ENCODE data around the gene RPS6KA4.

Gene RPS6KA4

GRCh38 chr11:64348383-64349024, 10.5 kb upstream of the RPS6KA4 start:
- DNase-seq (ENCODE audit: low spot score): no peak

GRCh38 chr11:64349025-64349387, 10.0 kb upstream of the RPS6KA4 start:
- DNase-seq (ENCODE audit: low spot score): no peak

- DNase-seq (ENCODE audit: low spot score): no peak
Measured at GRCh38 chr11:64349404-64349803, 9.6 kb upstream of the RPS6KA4 start.

- DNase-seq (ENCODE audit: low spot score): no peak
Measured at GRCh38 chr11:64351136-64351631, 7.8 kb upstream of the RPS6KA4 start.

GRCh38 chr11:64352099-64352994, 6.6 kb upstream of the RPS6KA4 start:
- no peak for DNase-seq (ENCODE audit: low spot score)

- no peak for DNase-seq (ENCODE audit: low spot score)
Measured at GRCh38 chr11:64352995-64353714, 5.8 kb upstream of the RPS6KA4 start.

- no peak for DNase-seq (ENCODE audit: low spot score)
Measured at GRCh38 chr11:64353715-64354506, 5.1 kb upstream of the RPS6KA4 start.

GRCh38 chr11:64355078-64355940, 3.7 kb upstream of the RPS6KA4 start:
- no peak for DNase-seq (ENCODE audit: low spot score)

GRCh38 chr11:64356498-64357411, 2.2 kb upstream of the RPS6KA4 start:
- DNase-seq (ENCODE audit: low spot score): peak; percentile 40

- no peak for DNase-seq (ENCODE audit: low spot score)
Measured at GRCh38 chr11:64357446-64357845, 1.5 kb upstream of the RPS6KA4 start.

- peak; percentile 55 for DNase-seq (ENCODE audit: low spot score)
Measured at GRCh38 chr11:64357904-64358535, 942 bp upstream of the RPS6KA4 start.

GRCh38 chr11:64358536-64358906, 441 bp upstream of the RPS6KA4 start:
- no peak for DNase-seq (ENCODE audit: low spot score)

GRCh38 chr11:64359712-64360445, 917 bp downstream of the RPS6KA4 start:
- no peak for DNase-seq (ENCODE audit: low spot score)

- DNase-seq (ENCODE audit: low spot score): no peak
Measured at GRCh38 chr11:64360448-64360921, 1.5 kb downstream of the RPS6KA4 start.

GRCh38 chr11:64361659-64362058, 2.7 kb downstream of the RPS6KA4 start:
- DNase-seq (ENCODE audit: low spot score): no peak

- DNase-seq (ENCODE audit: low spot score): no peak
Measured at GRCh38 chr11:64362339-64362738, 3.4 kb downstream of the RPS6KA4 start.

- no peak for DNase-seq (ENCODE audit: low spot score)
Measured at GRCh38 chr11:64364435-64364834, 5.5 kb downstream of the RPS6KA4 start.

GRCh38 chr11:64364911-64365310, 5.9 kb downstream of the RPS6KA4 start:
- DNase-seq (ENCODE audit: low spot score): no peak
